ENCODE measurements around the gene WWOX. TPM values are rescaled to one million over a fixed set of nuclear protein-coding genes. Genes with fewer than 3 reads are reported as not detected.

The WWOX gene
- total and polyA plus RNA-seq, 2 of the 4 experiments (the other 2 are of a cell fraction) = 2.7 to 5.4 TPM

- Histone ChIP-seq H2AK9ac (replicated peaks; ENCODE audit: low read depth, low read length, poor library complexity) (no peak overlapping the region), H3K9me1 (ENCODE audit: insufficient read depth, low read length) (no peaks in the 10 kb centered on the region), H3K4ac (ENCODE audit: low read depth, low read length) (no peak overlapping the region), H4K20me1 (ENCODE audit: insufficient read depth, low read length) (no peaks in the 10 kb centered on the region), H2BK5ac (ENCODE audit: low read depth, low read length, poor library complexity, severe bottlenecking) (no peak overlapping the region), H3K18ac (ENCODE audit: low read depth, low read length) (no peak overlapping the region), H3K36me3 (ENCODE audit: control insufficient read depth, insufficient read depth, low read length) (no peaks in the 10 kb centered on the region), H3K79me1 (ENCODE audit: low read depth in 1 of 2, low read length in 2 of 2) (no peaks in the 10 kb centered on the region), H3K14ac (replicated peaks; ENCODE audit: low read depth, low read length) (no peak overlapping the region), H3K27me3 (ENCODE audit: control insufficient read depth, insufficient read depth, low read length) (no peaks in the 10 kb centered on the region), H4K91ac (ENCODE audit: insufficient read depth, low read depth, low read length) (no peak overlapping the region), H2BK120ac (ENCODE audit: low read depth, low read length) (no peak overlapping the region), H3K27ac (ENCODE audit: insufficient read depth, low read length) (no peak overlapping the region), H2BK15ac (ENCODE audit: low read depth, low read length) (no peak overlapping the region), H2AK5ac (ENCODE audit: low read depth, low read length) (no peak overlapping the region), H2BK20ac (ENCODE audit: low read depth, low read length) (no peak overlapping the region), H3K4me1 (ENCODE audit: control insufficient read depth, insufficient read depth, low read length) (no peaks in the 10 kb centered on the region), H3K56ac (ENCODE audit: extremely low read depth, insufficient read depth, low read length) (no peak overlapping the region), H3K4me2 (ENCODE audit: low read depth, low read length) (no peak overlapping the region), H3K9ac (ENCODE audit: low read depth, low read length) (no peak overlapping the region), H3K4me3 (ENCODE audit: insufficient read depth, low read depth, low read length) (no peak overlapping the region), H3K23ac (ENCODE audit: low read depth, low read length) (no peak overlapping the region), H4K5ac (ENCODE audit: low read depth, low read length) (no peak overlapping the region), H4K8ac (ENCODE audit: low read depth in 2 of 2, low read length in 2 of 2) (no peak overlapping the region), H3K9me3 (ENCODE audit: control insufficient read depth, insufficient read depth, low read length) (peaks cover 17% of the 10 kb centered on the region), H2AFZ (replicated peaks; ENCODE audit: low read length, poor library complexity) (no peak overlapping the region)
- dilution Hi-C loops (cut with HindIII; ENCODE audit: low sequenced_read_pairs, unreplicated experiment) = no loop called here
- BruUV-seq (replicated peaks) = no TSS peak
- POLR2A ChIA-PET (ENCODE audit: unreplicated experiment) = no interaction called here
- in situ Hi-C loops (cut with MboI; ENCODE audit: low sequenced_read_pairs) = no loop called here
- intact Hi-C loops (cut with micrococcal nuclease) = no loop called here
- 60% methylated on average over 1 of the region's 20 CpGs; no CpG with 5 or more reads in 1 of the 2 experiments for WGBS, 2 experiments (ENCODE audit: extremely low coverage in 2 of 2, insufficient read length in 1 of 2)
- ATAC-seq (ENCODE audit: low read depth) = no peak
- DNase-seq = no peak
- TF ChIP-seq CHD1 (IDR thresholded peaks at IDR 0.05; ENCODE audit: low read depth, low read length) = no peak
- no peak for TF ChIP-seq RFX5 (IDR thresholded peaks at IDR 0.05; ENCODE audit: low read depth, low read length)
- TF ChIP-seq RAD21 (IDR thresholded peaks at IDR 0.05; ENCODE audit: low read length) = no peak
- no peak for TF ChIP-seq BHLHE40 (IDR thresholded peaks at IDR 0.05; ENCODE audit: low read depth, low read length)
- TF ChIP-seq, protein P1, sequence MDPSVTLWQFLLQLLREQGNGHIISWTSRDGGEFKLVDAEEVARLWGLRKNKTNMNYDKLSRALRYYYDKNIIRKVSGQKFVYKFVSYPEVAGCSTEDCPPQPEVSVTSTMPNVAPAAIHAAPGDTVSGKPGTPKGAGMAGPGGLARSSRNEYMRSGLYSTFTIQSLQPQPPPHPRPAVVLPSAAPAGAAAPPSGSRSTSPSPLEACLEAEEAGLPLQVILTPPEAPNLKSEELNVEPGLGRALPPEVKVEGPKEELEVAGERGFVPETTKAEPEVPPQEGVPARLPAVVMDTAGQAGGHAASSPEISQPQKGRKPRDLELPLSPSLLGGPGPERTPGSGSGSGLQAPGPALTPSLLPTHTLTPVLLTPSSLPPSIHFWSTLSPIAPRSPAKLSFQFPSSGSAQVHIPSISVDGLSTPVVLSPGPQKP (IDR thresholded peaks at IDR 0.05; ENCODE audit: borderline replicate concordance, low read depth, low read length) = no peak
- no peak for TF ChIP-seq MXI1 (IDR thresholded peaks at IDR 0.05; ENCODE audit: borderline replicate concordance, low read depth, low read length)
- no peak for TF ChIP-seq NFE2L2 (IDR thresholded peaks at IDR 0.05; ENCODE audit: low read depth, low read length)
- TF ChIP-seq FOS (IDR thresholded peaks at IDR 0.05; ENCODE audit: low read depth, low read length) = no peak
- TF ChIP-seq SMC3 (IDR thresholded peaks at IDR 0.05; ENCODE audit: low read depth, low read length) = no peak
- TF ChIP-seq POLR2A (IDR thresholded peaks at IDR 0.05; ENCODE audit: low read depth, low read length) = no peak
- TF ChIP-seq, protein P2, sequence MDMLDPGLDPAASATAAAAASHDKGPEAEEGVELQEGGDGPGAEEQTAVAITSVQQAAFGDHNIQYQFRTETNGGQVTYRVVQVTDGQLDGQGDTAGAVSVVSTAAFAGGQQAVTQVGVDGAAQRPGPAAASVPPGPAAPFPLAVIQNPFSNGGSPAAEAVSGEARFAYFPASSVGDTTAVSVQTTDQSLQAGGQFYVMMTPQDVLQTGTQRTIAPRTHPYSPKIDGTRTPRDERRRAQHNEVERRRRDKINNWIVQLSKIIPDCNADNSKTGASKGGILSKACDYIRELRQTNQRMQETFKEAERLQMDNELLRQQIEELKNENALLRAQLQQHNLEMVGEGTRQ (IDR thresholded peaks at IDR 0.05; ENCODE audit: low read depth, low read length) = no peak
- TF ChIP-seq MAFK (IDR thresholded peaks at IDR 0.05; ENCODE audit: low read depth, low read length) = no peak
- no peak for TF ChIP-seq MAZ (IDR thresholded peaks at IDR 0.05; ENCODE audit: borderline replicate concordance, low read depth, low read length)
- TF ChIP-seq CTCF (conservative IDR thresholded peaks at IDR 0.05; ENCODE audit: low read depth, low read length) = no peak
- no peak for TF ChIP-seq RCOR1 (IDR thresholded peaks at IDR 0.05; ENCODE audit: insufficient replicate concordance, low read length)
- TF ChIP-seq CEBPB (IDR thresholded peaks at IDR 0.05; ENCODE audit: low read depth, low read length) = no peak
- CTCF ChIA-PET = no interaction called here
These were observed 868.5 kb downstream of the WWOX start for GRCh38 chr16:78967948-78968347.
